ENCODE measurements around the gene AAMDC. TPM values are rescaled to one million over a fixed set of nuclear protein-coding genes. Genes with fewer than 3 reads are reported as not detected.
"Not testable (repeated sequence)": the region's sequence is repeated elsewhere in the genome, so short reads cannot be mapped to it uniquely, and the experiment has no call there.

The AAMDC gene
- total RNA-seq, 1 donor from 2014 or later = 2.4 TPM

GRCh38 chr11:77799338-77799737 is 21.6 kb upstream of the AAMDC start:
- H3K4me1 Mint-ChIP-seq (ENCODE audit: low read depth) = peaks cover 22% of the 10 kb centered on the region
- no peaks in the 10 kb centered on the region for H3K9me3 Mint-ChIP-seq
- peaks cover 15% of the 10 kb centered on the region for H3K36me3 Mint-ChIP-seq (ENCODE audit: low read depth)
- H3K27me3 Mint-ChIP-seq (ENCODE audit: insufficient read depth) = no peaks in the 10 kb centered on the region
- no peak overlapping the region for H3K27ac Mint-ChIP-seq
- intact Hi-C loops (cut with micrococcal nuclease) = no loop called here
- H3K4me3 Mint-ChIP-seq = no peak overlapping the region
- no peak for DNase-seq (ENCODE audit: low spot score)

- H3K4me3 Mint-ChIP-seq = no peak overlapping the region
- no peaks in the 10 kb centered on the region for H3K27me3 Mint-ChIP-seq (ENCODE audit: insufficient read depth)
- H3K4me1 Mint-ChIP-seq (ENCODE audit: low read depth) = peaks cover 22% of the 10 kb centered on the region
- no peaks in the 10 kb centered on the region for H3K9me3 Mint-ChIP-seq
- no peak for DNase-seq (ENCODE audit: low spot score)
- H3K36me3 Mint-ChIP-seq (ENCODE audit: low read depth) = peaks cover 12% of the 10 kb centered on the region
- H3K27ac Mint-ChIP-seq = no peak overlapping the region
- intact Hi-C loops (cut with micrococcal nuclease) = no loop called here
These were observed 20.5 kb upstream of the AAMDC start for GRCh38 chr11:77800449-77800848.

GRCh38 chr11:77801477-77801876 is 19.5 kb upstream of the AAMDC start:
- Mint-ChIP-seq H3K4me1 (ENCODE audit: low read depth) (peaks cover 31% of the 10 kb centered on the region), H3K9me3 (no peaks in the 10 kb centered on the region), H3K36me3 (ENCODE audit: low read depth) (peaks cover 12% of the 10 kb centered on the region), H3K27me3 (ENCODE audit: insufficient read depth) (no peaks in the 10 kb centered on the region), H3K27ac (no peak overlapping the region), H3K4me3 (no peak overlapping the region)
- intact Hi-C loops (cut with micrococcal nuclease) = no loop called here
- DNase-seq (ENCODE audit: low spot score) = no peak

GRCh38 chr11:77806415-77806814 is 14.5 kb upstream of the AAMDC start:
- no peak overlapping the region for H3K4me3 Mint-ChIP-seq
- H3K27me3 Mint-ChIP-seq (ENCODE audit: insufficient read depth) = no peaks in the 10 kb centered on the region
- no peak overlapping the region for H3K27ac Mint-ChIP-seq
- no peaks in the 10 kb centered on the region for H3K9me3 Mint-ChIP-seq
- no peak for DNase-seq (ENCODE audit: low spot score)
- peaks cover 25% of the 10 kb centered on the region for H3K4me1 Mint-ChIP-seq (ENCODE audit: low read depth)
- peaks cover 18% of the 10 kb centered on the region for H3K36me3 Mint-ChIP-seq (ENCODE audit: low read depth)
- intact Hi-C loops (cut with micrococcal nuclease) = no loop called here

GRCh38 chr11:77806993-77807392 is 14.0 kb upstream of the AAMDC start:
- H3K36me3 Mint-ChIP-seq (ENCODE audit: low read depth) = peaks cover 20% of the 10 kb centered on the region
- no peaks in the 10 kb centered on the region for H3K9me3 Mint-ChIP-seq
- H3K27me3 Mint-ChIP-seq (ENCODE audit: insufficient read depth) = no peaks in the 10 kb centered on the region
- H3K4me3 Mint-ChIP-seq = no peak overlapping the region
- intact Hi-C loops (cut with micrococcal nuclease) = no loop called here
- no peak overlapping the region for H3K27ac Mint-ChIP-seq
- no peak for DNase-seq (ENCODE audit: low spot score)
- peaks cover 25% of the 10 kb centered on the region for H3K4me1 Mint-ChIP-seq (ENCODE audit: low read depth)

- Mint-ChIP-seq H3K4me1 (ENCODE audit: low read depth) (peaks cover 30% of the 10 kb centered on the region), H3K4me3 (no peak overlapping the region), H3K9me3 (peaks cover 4% of the 10 kb centered on the region), H3K27ac (no peak overlapping the region), H3K27me3 (ENCODE audit: insufficient read depth) (no peaks in the 10 kb centered on the region), H3K36me3 (ENCODE audit: low read depth) (peaks cover 37% of the 10 kb centered on the region)
- intact Hi-C loops (cut with micrococcal nuclease) = no loop called here
- DNase-seq (ENCODE audit: low spot score) = no peak
These were observed 7.7 kb upstream of the AAMDC start for GRCh38 chr11:77813256-77813655.

- Mint-ChIP-seq H3K9me3 (peaks cover 4% of the 10 kb centered on the region), H3K36me3 (ENCODE audit: low read depth) (peaks cover 36% of the 10 kb centered on the region), H3K4me1 (ENCODE audit: low read depth) (peaks cover 36% of the 10 kb centered on the region), H3K4me3 (no peak overlapping the region), H3K27ac (no peak overlapping the region), H3K27me3 (ENCODE audit: insufficient read depth) (no peaks in the 10 kb centered on the region)
- intact Hi-C loops (cut with micrococcal nuclease) = loop anchor here (5.0 kb wide), 1 partner anchor 108 kb away; no protein-coding TSS in a partner anchor
- DNase-seq (ENCODE audit: low spot score) = no peak
These were observed 6.1 kb upstream of the AAMDC start for GRCh38 chr11:77814848-77815247.

GRCh38 chr11:77815459-77815858 is 5.5 kb upstream of the AAMDC start:
- Mint-ChIP-seq H3K27me3 (ENCODE audit: insufficient read depth) (no peaks in the 10 kb centered on the region), H3K27ac (no peak overlapping the region), H3K9me3 (peaks cover 4% of the 10 kb centered on the region), H3K4me3 (no peak overlapping the region), H3K4me1 (ENCODE audit: low read depth) (peaks cover 36% of the 10 kb centered on the region), H3K36me3 (ENCODE audit: low read depth) (peaks cover 32% of the 10 kb centered on the region)
- intact Hi-C loops (cut with micrococcal nuclease) = loop anchor here (5.0 kb wide), 1 partner anchor 108 kb away; no protein-coding TSS in a partner anchor
- DNase-seq (ENCODE audit: low spot score) = no peak

GRCh38 chr11:77819411-77819920 is 1.5 kb upstream of the AAMDC start:
- intact Hi-C loops (cut with micrococcal nuclease) = loop anchor here (1.0 to 5.0 kb wide), 5 partner anchors 43 to 369 kb away; partner anchors contain the start of genes KCTD21, NDUFC2 and USP35
- Mint-ChIP-seq H3K27ac (peak overlapping the region; percentile 94), H3K36me3 (ENCODE audit: low read depth) (peaks cover 15% of the 10 kb centered on the region), H3K4me1 (ENCODE audit: low read depth) (peaks cover 46% of the 10 kb centered on the region), H3K27me3 (ENCODE audit: insufficient read depth) (peaks cover under 1% of the 10 kb centered on the region), H3K9me3 (peaks cover 4% of the 10 kb centered on the region), H3K4me3 (peak overlapping the region; percentile 95)
- DNase-seq (ENCODE audit: low spot score) = peak; percentile 79

GRCh38 chr11:77819921-77820564 is 901 bp upstream of the AAMDC start:
- Mint-ChIP-seq H3K4me3 (peak overlapping the region; percentile 97), H3K9me3 (no peaks in the 10 kb centered on the region), H3K27me3 (ENCODE audit: insufficient read depth) (peaks cover 2% of the 10 kb centered on the region), H3K27ac (peak overlapping the region; percentile 94), H3K36me3 (ENCODE audit: low read depth) (peaks cover 11% of the 10 kb centered on the region), H3K4me1 (ENCODE audit: low read depth) (peaks cover 42% of the 10 kb centered on the region)
- intact Hi-C loops (cut with micrococcal nuclease) = loop anchor here (1.0 to 5.0 kb wide), 12 partner anchors 44 to 1375 kb away; partner anchors contain the start of genes ACER3, EMSY, INTS4 and KCTD21
- peak; percentile 27 for DNase-seq (ENCODE audit: low spot score)

GRCh38 chr11:77821349-77821851 is 456 bp downstream of the AAMDC start:
- peak; percentile 5 for DNase-seq (ENCODE audit: low spot score)
- intact Hi-C loops (cut with micrococcal nuclease) = loop anchor here (1.0 to 5.0 kb wide), 6 partner anchors 184 to 1377 kb away; partner anchors contain the start of genes ACER3, ALG8, CLNS1A and EMSY
- Mint-ChIP-seq H3K9me3 (no peaks in the 10 kb centered on the region), H3K27me3 (ENCODE audit: insufficient read depth) (peaks cover 2% of the 10 kb centered on the region), H3K36me3 (ENCODE audit: low read depth) (peaks cover 8% of the 10 kb centered on the region), H3K4me3 (peak overlapping the region; percentile 97), H3K27ac (peak overlapping the region; percentile 94), H3K4me1 (ENCODE audit: low read depth) (peaks cover 32% of the 10 kb centered on the region)

GRCh38 chr11:77822126-77822525 is 1.2 kb downstream of the AAMDC start:
- H3K9me3 Mint-ChIP-seq; H3K4me3 Mint-ChIP-seq; DNase-seq (ENCODE audit: low spot score); H3K36me3 Mint-ChIP-seq (ENCODE audit: low read depth); H3K27me3 Mint-ChIP-seq (ENCODE audit: insufficient read depth); H3K27ac Mint-ChIP-seq: not testable (repeated sequence)
- peaks cover 28% of the 10 kb centered on the region for H3K4me1 Mint-ChIP-seq (ENCODE audit: low read depth)
- intact Hi-C loops (cut with micrococcal nuclease) = loop anchor here (5.0 kb wide), 2 partner anchors 740 to 960 kb away; partner anchors contain the start of gene ACER3

GRCh38 chr11:77823775-77824174 is 2.8 kb downstream of the AAMDC start:
- no peak overlapping the region for H3K27ac Mint-ChIP-seq
- DNase-seq (ENCODE audit: low spot score) = no peak
- no peak overlapping the region for H3K4me3 Mint-ChIP-seq
- H3K36me3 Mint-ChIP-seq (ENCODE audit: low read depth) = peaks cover 1% of the 10 kb centered on the region
- intact Hi-C loops (cut with micrococcal nuclease) = loop anchor here (5.0 kb wide), 2 partner anchors 739 to 961 kb away; partner anchors contain the start of gene ACER3
- H3K27me3 Mint-ChIP-seq (ENCODE audit: insufficient read depth) = peaks cover 2% of the 10 kb centered on the region
- H3K4me1 Mint-ChIP-seq (ENCODE audit: low read depth) = peaks cover 15% of the 10 kb centered on the region
- no peaks in the 10 kb centered on the region for H3K9me3 Mint-ChIP-seq

All from activated T-helper 1 cell treated with anti-CD3 and anti-CD28 coated beads, Interleukin-12 subunit alpha, Interleukin-12 subunit beta, Interleukin-2, Interleukin-4 antibody, amounts not matched to agents 30 ng/mL and 10 ng/mL and 1 ng/mL, durations not matched to agents 14 hours and 24 hours and 36 hours (primary cell).